Effector memory CD4-positive, alpha-beta T cell (primary cell): ENCODE results near the gene CXCL1.

Source experiments
- DNase-seq, 3 donors: peaks; one replicate each; pipeline ENCODE4 v3.0.0-alpha.2; 2020
- H3K27ac ChIP-seq: 2 replicates; pipeline ENCODE4 v1.7.0; 2013; ENCODE audit warnings: mild to moderate bottlenecking, low read length, moderate library complexity; ENCODE audit not compliant: insufficient read depth, poor library complexity, severe bottlenecking
- H3K27me3 ChIP-seq: replicated peaks from 2 replicates; pipeline ENCODE4 v1.7.0; 2013; ENCODE audit warnings: mild to moderate bottlenecking, low read length; ENCODE audit not compliant: insufficient read depth, control insufficient read depth, poor library complexity, severe bottlenecking
- H3K36me3 ChIP-seq: 2 replicates; pipeline ENCODE4 v1.7.0; 2013; ENCODE audit warnings: mild to moderate bottlenecking, low read length, moderate library complexity; ENCODE audit not compliant: control insufficient read depth, insufficient read depth
- H3K4me1 ChIP-seq: 2 replicates; pipeline ENCODE4 v1.7.0; 2013; ENCODE audit warnings: low read length, mild to moderate bottlenecking; ENCODE audit not compliant: control insufficient read depth, insufficient read depth, poor library complexity, severe bottlenecking
- H3K4me3 ChIP-seq: 2 replicates; pipeline ENCODE4 v1.7.0; 2013; ENCODE audit warnings: low read length, low read depth, mild to moderate bottlenecking; ENCODE audit not compliant: insufficient read depth, poor library complexity, severe bottlenecking
- H3K9me3 ChIP-seq: 2 replicates; pipeline ENCODE4 v1.7.0; 2013; ENCODE audit warnings: mild to moderate bottlenecking, low read length, moderate library complexity; ENCODE audit not compliant: control insufficient read depth
- total RNA-seq, 3 donors: gene quantifications; one replicate each; lab custom pipeline; 2026; lab: John Stamatoyannopoulos, UW

The CXCL1 gene
- 0 reads per million in 3 donors for total RNA-seq

DNA sequence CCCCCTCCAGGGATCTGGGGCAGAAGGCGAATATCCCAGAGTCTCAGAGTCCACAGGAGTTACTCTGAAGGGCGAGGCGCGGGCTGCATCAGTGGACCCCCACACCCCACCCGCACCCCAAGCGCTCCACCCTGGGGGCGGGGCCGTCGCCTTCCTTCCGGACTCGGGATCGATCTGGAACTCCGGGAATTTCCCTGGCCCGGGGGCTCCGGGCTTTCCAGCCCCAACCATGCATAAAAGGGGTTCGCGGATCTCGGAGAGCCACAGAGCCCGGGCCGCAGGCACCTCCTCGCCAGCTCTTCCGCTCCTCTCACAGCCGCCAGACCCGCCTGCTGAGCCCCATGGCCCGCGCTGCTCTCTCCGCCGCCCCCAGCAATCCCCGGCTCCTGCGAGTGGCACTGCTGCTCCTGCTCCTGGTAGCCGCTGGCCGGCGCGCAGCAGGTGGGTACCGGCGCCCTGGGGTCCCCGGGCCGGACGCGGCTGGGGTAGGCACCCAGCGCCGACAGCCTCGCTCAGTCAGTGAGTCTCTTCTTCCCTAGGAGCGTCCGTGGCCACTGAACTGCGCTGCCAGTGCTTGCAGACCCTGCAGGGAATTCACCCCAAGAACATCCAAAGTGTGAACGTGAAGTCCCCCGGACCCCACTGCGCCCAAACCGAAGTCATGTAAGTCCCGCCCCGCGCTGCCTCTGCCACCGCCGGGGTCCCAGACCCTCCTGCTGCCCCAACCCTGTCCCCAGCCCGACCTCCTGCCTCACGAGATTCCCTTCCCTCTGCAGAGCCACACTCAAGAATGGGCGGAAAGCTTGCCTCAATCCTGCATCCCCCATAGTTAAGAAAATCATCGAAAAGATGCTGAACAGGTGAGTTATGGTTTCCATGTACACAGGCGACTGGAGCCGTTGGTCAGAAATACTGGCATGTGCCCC lies at the start of gene CXCL1:
TSS of gene CXCL1 (plus strand) at position 264 of the 926 bp plus-strand sequence. CDS start at position 342, 78 bp downstream.
- Histone ChIP-seq H3K4me3 (no peak within 1 kb of the TSS), H3K4me1 (no peaks in the 10 kb centered on the region), H3K27me3 (no peaks in the 10 kb centered on the region), H3K27ac (no peak within 1 kb of the TSS), H3K36me3 (no peaks in the 10 kb centered on the region), H3K9me3 (no peaks in the 10 kb centered on the region)
- no peak for DNase-seq

GRCh38 chr4:73821325-73821724 lies 47.9 kb upstream of the CXCL1 start:
- Histone ChIP-seq H3K4me1 (no peaks in the 10 kb centered on the region), H3K27ac (no peak overlapping the region), H3K27me3 (no peaks in the 10 kb centered on the region), H3K9me3 (no peaks in the 10 kb centered on the region), H3K4me3 (no peak overlapping the region), H3K36me3 (no peaks in the 10 kb centered on the region)
- DNase-seq: no peak

DNA sequence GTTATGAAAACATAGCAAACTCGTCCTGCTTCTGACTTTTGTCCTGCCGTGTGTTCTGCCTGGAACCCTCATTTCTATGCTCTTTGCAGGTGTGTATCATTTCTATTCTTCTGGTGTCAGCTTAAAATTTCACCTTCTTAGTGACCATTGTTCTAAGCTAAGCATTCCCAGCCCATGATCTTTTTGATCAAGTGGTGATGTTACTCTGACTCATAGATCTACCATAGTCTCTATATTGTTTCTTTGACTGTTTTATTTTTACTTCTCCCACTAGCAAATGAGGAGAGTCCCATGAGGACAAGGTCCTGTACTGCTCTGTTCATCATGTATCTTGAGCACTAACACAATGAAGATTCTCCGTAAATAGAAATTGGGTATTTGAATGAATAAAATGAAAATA lies 46.8 kb upstream of the CXCL1 start:
- no peaks in the 10 kb centered on the region for H3K36me3 ChIP-seq
- H3K4me1 ChIP-seq: no peaks in the 10 kb centered on the region
- H3K27ac ChIP-seq: no peak overlapping the region
- DNase-seq: no peak
- H3K4me3 ChIP-seq: no peak overlapping the region
- no peaks in the 10 kb centered on the region for H3K9me3 ChIP-seq
- H3K27me3 ChIP-seq: no peaks in the 10 kb centered on the region

- no peak overlapping the region for H3K27ac ChIP-seq
- H3K27me3 ChIP-seq: no peaks in the 10 kb centered on the region
- H3K4me1 ChIP-seq: no peaks in the 10 kb centered on the region
- H3K9me3 ChIP-seq: no peaks in the 10 kb centered on the region
- H3K4me3 ChIP-seq: no peak overlapping the region
- no peaks in the 10 kb centered on the region for H3K36me3 ChIP-seq
- no peak for DNase-seq
Measured at GRCh38 chr4:73822812-73823504, 46.2 kb upstream of the CXCL1 start.

- Histone ChIP-seq H3K36me3 (no peaks in the 10 kb centered on the region), H3K4me1 (no peaks in the 10 kb centered on the region), H3K27ac (no peak overlapping the region), H3K4me3 (no peak overlapping the region), H3K9me3 (no peaks in the 10 kb centered on the region), H3K27me3 (no peaks in the 10 kb centered on the region)
- no peak for DNase-seq
Measured at GRCh38 chr4:73823760-73824159, 45.4 kb upstream of the CXCL1 start.

- H3K9me3 ChIP-seq: no peaks in the 10 kb centered on the region
- no peak overlapping the region for H3K27ac ChIP-seq
- no peak overlapping the region for H3K4me3 ChIP-seq
- H3K36me3 ChIP-seq: no peaks in the 10 kb centered on the region
- no peaks in the 10 kb centered on the region for H3K4me1 ChIP-seq
- DNase-seq: no peak
- no peaks in the 10 kb centered on the region for H3K27me3 ChIP-seq
Measured at GRCh38 chr4:73828956-73829355, 40.2 kb upstream of the CXCL1 start.

GRCh38 chr4:73831569-73831968 lies 37.6 kb upstream of the CXCL1 start:
- Histone ChIP-seq H3K27me3 (no peaks in the 10 kb centered on the region), H3K9me3 (no peaks in the 10 kb centered on the region), H3K27ac (no peak overlapping the region), H3K4me1 (no peaks in the 10 kb centered on the region), H3K36me3 (no peaks in the 10 kb centered on the region), H3K4me3 (no peak overlapping the region)
- no peak for DNase-seq

GRCh38 chr4:73832651-73833237 lies 36.4 kb upstream of the CXCL1 start:
- Histone ChIP-seq H3K27ac (no peak overlapping the region), H3K4me1 (no peaks in the 10 kb centered on the region), H3K9me3 (no peaks in the 10 kb centered on the region), H3K36me3 (no peaks in the 10 kb centered on the region), H3K27me3 (no peaks in the 10 kb centered on the region), H3K4me3 (no peak overlapping the region)
- no peak for DNase-seq

- no peak for DNase-seq
- H3K36me3 ChIP-seq: no peaks in the 10 kb centered on the region
- no peaks in the 10 kb centered on the region for H3K27me3 ChIP-seq
- no peaks in the 10 kb centered on the region for H3K4me1 ChIP-seq
- H3K27ac ChIP-seq: no peak within 1 kb of the TSS
- H3K4me3 ChIP-seq: no peak within 1 kb of the TSS
- no peaks in the 10 kb centered on the region for H3K9me3 ChIP-seq
Measured at GRCh38 chr4:73836373-73837279, 32.6 kb upstream of the CXCL1 start, which contains the start of gene CXCL6. Gene CXCL6 (plus strand): TSS chr4:73836678. CDS start chr4:73836751, 73 bp downstream.
